ENCODE measurements around the gene PRRC2B.
"Not testable (repeated sequence)": the region's sequence is repeated elsewhere in the genome, so short reads cannot be mapped to it uniquely, and the experiment has no call there.

The PRRC2B gene

GRCh38 chr9:131546336-131547084 is 152.6 kb downstream of the PRRC2B start:
- no peak for DNase-seq
- H3K27ac ChIP-seq (ENCODE audit: low read length), result no peak overlapping the region
- no peaks in the 10 kb centered on the region for H3K79me2 ChIP-seq (ENCODE audit: low read length)
- H3K36me3 ChIP-seq (replicated peaks; ENCODE audit: insufficient read depth, low read length), result no peaks in the 10 kb centered on the region
- H2AFZ ChIP-seq (ENCODE audit: low read length), result no peak overlapping the region
- H3K27me3 ChIP-seq (replicated peaks; ENCODE audit: insufficient read depth, low read length), result no peaks in the 10 kb centered on the region; the same call in 1 of the 2 replicates
- TF ChIP-seq EZH2phosphoT487 (IDR thresholded peaks at IDR 0.05; ENCODE audit: low read length), result no peak
- TF ChIP-seq EZH2 (optimal IDR thresholded peaks at IDR 0.05; ENCODE audit: low read depth, low read length), result no peak
- TF ChIP-seq CTCF (IDR thresholded peaks at IDR 0.05; ENCODE audit: low read length), result no peak
- H3K4me3 ChIP-seq (ENCODE audit: low read length), result no peak overlapping the region
- no peaks in the 10 kb centered on the region for H4K20me1 ChIP-seq (ENCODE audit: insufficient read depth, low read length)
- no peaks in the 10 kb centered on the region for H3F3A ChIP-seq (ENCODE audit: insufficient read depth, low read length)
- no peaks in the 10 kb centered on the region for H3K9me2 ChIP-seq (replicated peaks; ENCODE audit: insufficient read depth, low read length)
- no peak overlapping the region for H3K9ac ChIP-seq (ENCODE audit: low read length)
- no peaks in the 10 kb centered on the region for H3K4me1 ChIP-seq (ENCODE audit: low read length)
- no peaks in the 10 kb centered on the region for H3K9me3 ChIP-seq (replicated peaks; ENCODE audit: insufficient read depth, low read length)
- no peak overlapping the region for H3K4me2 ChIP-seq (ENCODE audit: low read depth, low read length)

DNA sequence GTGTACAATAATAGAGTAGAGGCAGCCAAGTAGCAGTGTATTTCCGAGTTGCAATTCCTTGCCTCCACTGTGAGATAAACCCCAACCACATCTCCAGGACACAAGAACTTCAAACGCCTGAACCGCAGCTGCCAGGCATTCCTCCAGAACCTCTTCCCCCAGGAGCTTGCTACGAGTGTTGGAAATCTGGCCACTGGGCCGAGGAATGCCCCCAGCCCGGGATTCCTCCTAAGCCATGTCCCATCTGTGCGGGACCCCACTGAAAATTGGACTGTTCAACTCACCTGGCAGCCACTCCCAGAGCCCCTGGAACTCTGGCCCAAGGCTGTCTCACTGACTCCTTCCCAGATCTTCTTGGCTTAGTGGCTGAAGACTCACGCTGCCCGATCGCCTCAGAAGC is 155.3 kb downstream of the PRRC2B start:
- DNase-seq; H3K9me3 ChIP-seq (replicated peaks; ENCODE audit: insufficient read depth, low read length): not testable (repeated sequence)

More for the DNA sequence above, 155.3 kb downstream of the PRRC2B start:
- H2AFZ ChIP-seq (ENCODE audit: low read length); H3K4me1 ChIP-seq (ENCODE audit: low read length); H4K20me1 ChIP-seq (ENCODE audit: insufficient read depth, low read length); H3K36me3 ChIP-seq (replicated peaks; ENCODE audit: insufficient read depth, low read length); H3K27me3 ChIP-seq (replicated peaks; ENCODE audit: insufficient read depth, low read length); H3F3A ChIP-seq (ENCODE audit: insufficient read depth, low read length); H3K27ac ChIP-seq (ENCODE audit: low read length); H3K79me2 ChIP-seq (ENCODE audit: low read length); H3K9ac ChIP-seq (ENCODE audit: low read length); H3K4me3 ChIP-seq (ENCODE audit: low read length); H3K4me2 ChIP-seq (ENCODE audit: low read depth, low read length); H3K9me2 ChIP-seq (replicated peaks; ENCODE audit: insufficient read depth, low read length): not testable (repeated sequence)
